Measurements from ENCODE around the gene MAPK6. TPM values are rescaled to one million over a fixed set of nuclear protein-coding genes. Genes with fewer than 3 reads are reported as not detected.

The MAPK6 gene
- total and polyA plus RNA-seq, 9 of the 15 experiments (the other 6 are each of a cell fraction or from before 2014, with no cell fraction given): 28.5 to 97.1 (median 74.0) TPM

- TF ChIP-seq BMI1 (IDR thresholded peaks at IDR 0.05; ENCODE audit: low read length) (no peak), ETV1 (tag; conservative IDR thresholded peaks at IDR 0.05; ENCODE audit: low read depth) (no peak), ZBTB5 (IDR thresholded peaks at IDR 0.05) (no peak), PTBP1 (IDR thresholded peaks at IDR 0.05; ENCODE audit: low read depth, low read length) (no peak), ELF4 (CRISPR knock-in tag; IDR thresholded peaks at IDR 0.05) (no peak), NFRKB (IDR thresholded peaks at IDR 0.05; ENCODE audit: low read depth) (peak; percentile 91), ZNF583 (CRISPR knock-in tag; IDR thresholded peaks at IDR 0.05) (no peak), KAT7 (CRISPR knock-in tag; IDR thresholded peaks at IDR 0.05; ENCODE audit: borderline replicate concordance) (no peak), POLR3A (IDR thresholded peaks at IDR 0.05; ENCODE audit: borderline replicate concordance, extremely low read depth, insufficient read depth, insufficient read length) (no peak), TFAM (CRISPR knock-in tag; conservative IDR thresholded peaks at IDR 0.05) (no peak), JUN (IDR thresholded peaks at IDR 0.05; ENCODE audit: borderline replicate concordance, low read depth, low read length) (peak; percentile 63; the same call in 1 of the 2 replicates), JUN (CRISPR knock-in tag; IDR thresholded peaks at IDR 0.05; ENCODE audit: borderline replicate concordance) (no peak), POLR2AphosphoS2 (IDR thresholded peaks at IDR 0.05; ENCODE audit: low read length) (no peak), KDM1A (IDR thresholded peaks at IDR 0.05) (no peak), ZKSCAN3 (CRISPR knock-in tag; IDR thresholded peaks at IDR 0.05) (no peak), MAFK (IDR thresholded peaks at IDR 0.05; ENCODE audit: low read length) (0 out of 2 replicates have a peak, but pooled peaks have one; percentile 2), ZFPM2 (CRISPR knock-in tag; IDR thresholded peaks at IDR 0.05) (no peak), SRF (CRISPR knock-in tag; IDR thresholded peaks at IDR 0.05) (no peak), NCOA4 (IDR thresholded peaks at IDR 0.05; ENCODE audit: partially characterized antibody) (no peak), NR2C2 (CRISPR knock-in tag; IDR thresholded peaks at IDR 0.05) (no peak), NR2C2 (tag; IDR thresholded peaks at IDR 0.05) (peak; percentile 41), POLR3G (IDR thresholded peaks at IDR 0.05; ENCODE audit: extremely low read depth, insufficient read length, insufficient replicate concordance) (no peak), E2F4 (CRISPR knock-in tag; IDR thresholded peaks at IDR 0.05; ENCODE audit: low read depth) (no peak), NFIC (IDR thresholded peaks at IDR 0.05) (peak; percentile 71), SIRT6 (IDR thresholded peaks at IDR 0.05; ENCODE audit: low read depth, low read length) (no peak), BACH1 (tag; IDR thresholded peaks at IDR 0.05) (no peak)
- TF ChIP-seq, protein P1, sequence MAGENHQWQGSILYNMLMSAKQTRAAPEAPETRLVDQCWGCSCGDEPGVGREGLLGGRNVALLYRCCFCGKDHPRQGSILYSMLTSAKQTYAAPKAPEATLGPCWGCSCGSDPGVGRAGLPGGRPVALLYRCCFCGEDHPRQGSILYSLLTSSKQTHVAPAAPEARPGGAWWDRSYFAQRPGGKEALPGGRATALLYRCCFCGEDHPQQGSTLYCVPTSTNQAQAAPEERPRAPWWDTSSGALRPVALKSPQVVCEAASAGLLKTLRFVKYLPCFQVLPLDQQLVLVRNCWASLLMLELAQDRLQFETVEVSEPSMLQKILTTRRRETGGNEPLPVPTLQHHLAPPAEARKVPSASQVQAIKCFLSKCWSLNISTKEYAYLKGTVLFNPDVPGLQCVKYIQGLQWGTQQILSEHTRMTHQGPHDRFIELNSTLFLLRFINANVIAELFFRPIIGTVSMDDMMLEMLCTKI (IDR thresholded peaks at IDR 0.05; ENCODE audit: partially characterized antibody): no peak
Observed at GRCh38 chr15:52019394-52020220, 588 bp downstream of the MAPK6 start (continued).

All from K562 (cell line).